H1 (cell line): ENCODE results near the gene AMBP. TPM values are rescaled to one million over a fixed set of nuclear protein-coding genes. Genes with fewer than 3 reads are reported as not detected.

ENCODE experiments used
- CTCF ChIA-PET: fragments of 300-600 bp; sonication (Branson Sonifier 250); formaldehyde crosslinking; loops from one replicate; lab custom pipeline; 2021; ENCODE audit not compliant: partially characterized antibody; lab: Charles Lee
- POLR2A ChIA-PET: fragments of 300-600 bp; sonication (Branson Sonifier 250); formaldehyde crosslinking; loops from one replicate; lab custom pipeline; 2021; ENCODE audit warnings: inconsistent platforms; ENCODE audit not compliant: partially characterized antibody; lab: Charles Lee
- DNase-seq, 2 experiments: peaks; one replicate each; pipeline versions ENCODE4 v3.0.0 to v3.0.0-alpha.2; 2010 to 2022; ENCODE audit warnings: low spot score in 2 of 2, low read depth in 1 of 2, mixed read lengths in 1 of 2
- FAIRE-seq: peaks from 2 replicates; lab custom pipeline; 2011; peaks lifted over from hg19 to GRCh38; lab: Jason Lieb, UNC
- H2AFZ ChIP-seq: 2 replicates; pipeline ENCODE4 v1.8.1; 2012; ENCODE audit warnings: low read length, inconsistent platforms
- H2AK5ac ChIP-seq: 2 replicates; pipeline ENCODE4 v1.6.1; 2013; ENCODE audit warnings: low read depth, low read length
- H2BK120ac ChIP-seq: replicated peaks from 2 replicates; pipeline ENCODE3; 2013; ENCODE audit warnings: low read depth, low read length, inconsistent platforms
- H2BK12ac ChIP-seq: 2 replicates; pipeline ENCODE4 v1.6.1; 2013; ENCODE audit warnings: low read depth, low read length
- H2BK15ac ChIP-seq: 2 replicates; pipeline ENCODE4 v1.6.1; 2013; ENCODE audit warnings: low read length
- H2BK20ac ChIP-seq: 2 replicates; pipeline ENCODE4 v1.6.1; 2013; ENCODE audit warnings: low read length
- H2BK5ac ChIP-seq: 2 replicates; pipeline ENCODE4 v1.6.1; 2013; ENCODE audit warnings: low read depth, low read length
- H3K14ac ChIP-seq: 2 replicates; pipeline ENCODE4 v1.6.1; 2013; ENCODE audit warnings: inconsistent platforms; ENCODE audit not compliant: insufficient read length
- H3K18ac ChIP-seq: 2 replicates; pipeline ENCODE4 v1.6.1; 2013; ENCODE audit warnings: low read length; ENCODE audit errors: extremely low read depth
- H3K23ac ChIP-seq: 2 replicates; pipeline ENCODE4 v1.6.1; 2013; ENCODE audit warnings: inconsistent platforms; ENCODE audit not compliant: insufficient read length
- H3K23me2 ChIP-seq: 2 replicates; pipeline ENCODE4 v1.6.1; 2013; ENCODE audit warnings: low read depth, low read length
- H3K27ac ChIP-seq: 2 replicates; pipeline ENCODE4 v1.6.1; 2011; ENCODE audit warnings: low read depth, low read length, inconsistent platforms
- H3K27me3 ChIP-seq, 4 experiments: replicated peaks in 1 of 4; 1 replicate in 1 of 4; 2 replicates in 3 of 4; pipeline versions ENCODE4 v1.6.1 to v1.8.1; 2011 to 2013; ENCODE audit warnings: low read length in 3 of 4, mild to moderate bottlenecking in 3 of 4, inconsistent platforms in 2 of 4, mixed read lengths in 2 of 4, moderate library complexity in 1 of 4; ENCODE audit not compliant: control insufficient read depth in 3 of 4, insufficient read depth in 3 of 4; ENCODE audit errors: extremely low read depth in 1 of 4
- H3K36me3 ChIP-seq, 4 experiments: 2 replicates each; pipeline versions ENCODE4 v1.6.1 to v1.8.1; 2011 to 2013; ENCODE audit warnings: mild to moderate bottlenecking in 4 of 4, low read length in 3 of 4, moderate library complexity in 2 of 4, control low read depth in 1 of 4, inconsistent platforms in 1 of 4; ENCODE audit not compliant: insufficient read depth in 4 of 4, control insufficient read depth in 2 of 4
- H3K4ac ChIP-seq: replicated peaks from 2 replicates; pipeline ENCODE3; 2013; ENCODE audit warnings: low read length, low read depth, mixed read lengths, inconsistent platforms; ENCODE audit not compliant: insufficient read length
- H3K4me1 ChIP-seq, 4 experiments: replicated peaks in 1 of 4; 1 replicate in 1 of 4; 2 replicates in 3 of 4; pipeline versions ENCODE4 v1.6.1 to v1.8.1; 2011 to 2013; ENCODE audit warnings: low read length in 3 of 4, inconsistent platforms in 2 of 4, mixed read lengths in 1 of 4; ENCODE audit not compliant: insufficient read depth in 4 of 4, control insufficient read depth in 3 of 4
- H3K4me2 ChIP-seq, 2 experiments: 2 replicates each; pipeline versions ENCODE4 v1.6.1 to v1.8.1; 2011 to 2013; ENCODE audit warnings: low read depth in 2 of 2, low read length in 2 of 2, control low read depth in 1 of 2, inconsistent platforms in 1 of 2, mild to moderate bottlenecking in 1 of 2; ENCODE audit not compliant: insufficient read depth in 1 of 2
- H3K4me3 ChIP-seq, 4 experiments: fragments of 200-600, 300-600 bp in 1 of 4; sonication (generic), shearing (Covaris generic), sonication (Bioruptor Twin) in 1 of 4; 2 replicates each; pipeline versions ENCODE4 v1.5.1 to v1.8.1; 2011 to 2016; ENCODE audit warnings: low read length in 4 of 4, low read depth in 3 of 4, control low read depth in 2 of 4, inconsistent platforms in 2 of 4, mild to moderate bottlenecking in 2 of 4, mixed read lengths in 1 of 4, moderate library complexity in 1 of 4; ENCODE audit not compliant: insufficient read depth in 2 of 4; ENCODE audit errors: extremely low read depth in 1 of 4
- H3K56ac ChIP-seq: replicated peaks from 2 replicates; pipeline ENCODE3; 2013; ENCODE audit warnings: low read depth, mild to moderate bottlenecking, mixed read lengths, low read length, inconsistent platforms; ENCODE audit not compliant: insufficient read length
- H3K79me1 ChIP-seq: 2 replicates; pipeline ENCODE4 v1.6.1; 2013; ENCODE audit warnings: low read depth, low read length, control low read depth
- H3K79me2 ChIP-seq, 2 experiments: 2 replicates each; pipeline versions ENCODE4 v1.6.1 to v1.8.1; 2012 to 2013; ENCODE audit warnings: low read length in 2 of 2, mild to moderate bottlenecking in 2 of 2, inconsistent platforms in 1 of 2; ENCODE audit not compliant: insufficient read depth in 2 of 2, control insufficient read depth in 1 of 2
- H3K9ac ChIP-seq, 4 experiments: replicated peaks in 1 of 4; 1 replicate in 1 of 4; 2 replicates in 3 of 4; pipeline versions ENCODE4 v1.6.1 to v1.8.1; 2011 to 2013; ENCODE audit warnings: low read depth in 3 of 4, low read length in 3 of 4, control low read depth in 2 of 4, mild to moderate bottlenecking in 2 of 4, moderate library complexity in 2 of 4, inconsistent platforms in 1 of 4; ENCODE audit errors: extremely low read depth in 1 of 4
- H3K9me3 ChIP-seq, 2 experiments: 2 replicates each; pipeline versions ENCODE4 v1.6.1 to v1.8.1; 2012 to 2013; ENCODE audit warnings: mild to moderate bottlenecking in 2 of 2, moderate library complexity in 2 of 2, control low read depth in 1 of 2, inconsistent platforms in 1 of 2, low read depth in 1 of 2, low read length in 1 of 2, mixed read lengths in 1 of 2; ENCODE audit not compliant: insufficient read depth in 2 of 2
- H4K20me1 ChIP-seq, 2 experiments: replicated peaks in 1 of 2; 2 replicates each; pipeline versions ENCODE3 to v1.8.1; 2011 to 2013; ENCODE audit warnings: inconsistent platforms in 2 of 2, low read length in 2 of 2, mild to moderate bottlenecking in 1 of 2; ENCODE audit not compliant: insufficient read depth in 2 of 2, control insufficient read depth in 1 of 2
- H4K5ac ChIP-seq: 2 replicates; pipeline ENCODE4 v1.6.1; 2013; ENCODE audit warnings: low read length, low read depth, mixed read lengths, inconsistent platforms; ENCODE audit not compliant: insufficient read length
- H4K8ac ChIP-seq: 2 replicates; pipeline ENCODE4 v1.8.0; 2013; ENCODE audit warnings: mild to moderate bottlenecking, moderate library complexity, low read length, inconsistent platforms; ENCODE audit not compliant: insufficient read depth; ENCODE audit errors: extremely low read depth
- H4K91ac ChIP-seq: replicated peaks from 2 replicates; pipeline ENCODE3; 2013; ENCODE audit warnings: low read length, mixed read lengths, inconsistent platforms; ENCODE audit not compliant: insufficient read length
- BACH1 ChIP-seq: IDR thresholded peaks from 2 replicates; pipeline ENCODE4 v1.6.1; 2012; ENCODE audit warnings: low read length, improper control_type of control experiment
- BCL11A ChIP-seq, 2 experiments: IDR thresholded peaks; one replicate each; pipeline ENCODE4 v1.6.1; 2011; ENCODE audit warnings: low read depth in 2 of 2, low read length in 2 of 2, mild to moderate bottlenecking in 2 of 2
- CBX5 ChIP-seq: fragments of 300-800, 300-1000 bp; sonication (generic); IDR thresholded peaks from 2 replicates; pipeline ENCODE4 v1.7.1; 2016; ENCODE audit warnings: antibody characterized with exemption, low read length, low read depth
- CBX8 ChIP-seq: fragments of 300-800, 300-1000 bp; sonication (generic); IDR thresholded peaks from 2 replicates; pipeline ENCODE4 v1.7.1; 2016; ENCODE audit warnings: low read depth, low read length, borderline replicate concordance
- CHD1 ChIP-seq: IDR thresholded peaks from 2 replicates; pipeline ENCODE4 v1.6.1; 2012; ENCODE audit warnings: low read depth, low read length, improper control_type of control experiment
- CREB1 ChIP-seq: IDR thresholded peaks from 2 replicates; pipeline ENCODE4 v1.6.1; 2012; ENCODE audit warnings: inconsistent platforms
- EZH2 ChIP-seq: fragments of 200-600 bp; sonication (generic); IDR thresholded peaks from 2 replicates; pipeline ENCODE4 v1.7.1; 2012; ENCODE audit warnings: low read depth, mild to moderate bottlenecking, moderate library complexity, low read length, inconsistent platforms; ENCODE audit not compliant: severe bottlenecking
- KDM1A ChIP-seq: fragments of 200-600, 300-600 bp; sonication (generic); IDR thresholded peaks from 2 replicates; pipeline ENCODE4 v1.7.1; 2016; ENCODE audit warnings: mild to moderate bottlenecking, low read length, borderline replicate concordance
- KDM5A ChIP-seq: fragments of 200-600 bp; IDR thresholded peaks from 2 replicates; pipeline ENCODE4 v1.7.1; 2012; ENCODE audit warnings: mild to moderate bottlenecking, low read length, inconsistent platforms, mixed read lengths
- POLR2A ChIP-seq, 2 experiments: IDR thresholded peaks; 1 replicate in 1 of 2; 2 replicates in 1 of 2; pipeline ENCODE4 v1.6.1; 2011; ENCODE audit warnings: low read depth in 2 of 2, low read length in 2 of 2, mild to moderate bottlenecking in 2 of 2; ENCODE audit errors: control extremely low read depth in 1 of 2
- RFX5 ChIP-seq: IDR thresholded peaks from 2 replicates; pipeline ENCODE4 v1.6.1; 2011; ENCODE audit warnings: low read depth, low read length, improper control_type of control experiment, borderline replicate concordance
- SAP30 ChIP-seq: fragments of 300-600 bp; sonication (generic); IDR thresholded peaks from 2 replicates; pipeline ENCODE4 v1.7.1; 2012; ENCODE audit warnings: low read length, moderate library complexity, mild to moderate bottlenecking, inconsistent platforms; ENCODE audit not compliant: insufficient read depth, insufficient replicate concordance
- SIRT6 ChIP-seq: IDR thresholded peaks from one replicate; pipeline ENCODE4 v1.7.1; 2012; ENCODE audit warnings: low read length, inconsistent platforms
- SIX5 ChIP-seq: IDR thresholded peaks from 2 replicates; pipeline ENCODE4 v1.6.1; 2011; ENCODE audit warnings: mild to moderate bottlenecking, low read depth, low read length
- SP1 ChIP-seq: IDR thresholded peaks from 2 replicates; pipeline ENCODE4 v1.6.1; 2011; ENCODE audit warnings: low read depth, low read length
- TCF12 ChIP-seq: IDR thresholded peaks from 2 replicates; pipeline ENCODE4 v1.6.1; 2011; ENCODE audit warnings: low read depth, mild to moderate bottlenecking, low read length
- WGBS, 2 experiments: shearing (Covaris generic) in 1 of 2; methylation state at CpG; one replicate each; pipeline versions ENCODE4 v1.1.6 to v1.1.7; 2013 to 2015; ENCODE audit warnings: low lambda C conversion rate in 2 of 2, mixed read lengths in 2 of 2, inconsistent platforms in 1 of 2, low coverage in 1 of 2, missing lambda C conversion rate in 1 of 2; ENCODE audit not compliant: insufficient replicate concordance in 2 of 2, insufficient coverage in 1 of 2, insufficient read length in 1 of 2; ENCODE audit errors: extremely low coverage in 1 of 2, missing lambda C conversion rate in 1 of 2; 5-methylcytosine and 5-hydroxymethylcytosine counted together
- polyA plus RNA-seq, 7 experiments: library from polyadenylated mRNA; depleted of rRNA in 3 of 7; stranded (reverse) in 5 of 7; unstranded in 2 of 7; fragments of >200 nt in 5 of 7; fragments of 200-250 nt in 2 of 7; gene quantifications; 1 replicate in 5 of 7; 2 replicates in 1 of 7; 4 replicates in 1 of 7; pipeline versions ENCODE4 v1.2.1 to v1.2.3, GENCODE V29; 2011 to 2013; ENCODE audit warnings: missing spikeins in 2 of 7, mixed read lengths in 2 of 7
- total RNA-seq: library from RNA; stranded (reverse); fragmentation: NEBNext Ultra II Directional; extraction: Animal tissue kit (Norgen Biotek cat#: 25700); gene quantifications from 2 replicates; pipeline ENCODE4 v1.2.1, GENCODE V29; 2021

The AMBP gene
- total and polyA plus RNA-seq, 2 of the 8 experiments (the other 6 are each of a cell fraction or from before 2014, with no cell fraction given): 3.0 to 4.0 TPM

GRCh38 chr9:114055061-114055460, 23.0 kb downstream of the AMBP start:
- no peak overlapping the region for H3K4ac ChIP-seq
- H3K14ac ChIP-seq: no peak overlapping the region
- no peak overlapping the region for H2BK15ac ChIP-seq
- H3K4me2 ChIP-seq: no peak overlapping the region
- 97% methylated on average over 15 of the region's 18 CpGs; no CpG with 5 or more reads in 1 of the 2 experiments for WGBS, 2 experiments
- no peak overlapping the region for H3K4me3 ChIP-seq
- H4K8ac ChIP-seq: no peak overlapping the region
- FAIRE-seq (no peak), DNase-seq (peak in 1 of 2 experiments; percentile 41)
- H4K20me1 ChIP-seq: peaks cover 0 to 3% of the 10 kb centered on the region in 2 experiments
- no peak overlapping the region for H2AFZ ChIP-seq
- no peak overlapping the region for H3K9ac ChIP-seq
- no peak overlapping the region for H2BK5ac ChIP-seq
- H3K4me1 ChIP-seq: no peaks in the 10 kb centered on the region
- no peaks in the 10 kb centered on the region for H3K27me3 ChIP-seq
- H2BK12ac ChIP-seq: no peak overlapping the region
- no peak overlapping the region for H2BK20ac ChIP-seq
- ChIA-PET POLR2A (no interaction called here), CTCF (interaction anchor here (0.5 kb wide), 1 partner anchor 22 kb away, joined by 3 read pairs; no protein-coding TSS in a partner anchor)
- H3K79me2 ChIP-seq: no peaks in the 10 kb centered on the region
- no peak overlapping the region for H3K27ac ChIP-seq
- H2AK5ac ChIP-seq: no peak overlapping the region
- H3K18ac ChIP-seq: no peak overlapping the region
- no peaks in the 10 kb centered on the region for H3K9me3 ChIP-seq
- no peak overlapping the region for H3K56ac ChIP-seq
- H3K23me2 ChIP-seq: no peaks in the 10 kb centered on the region
- H2BK120ac ChIP-seq: no peak overlapping the region
- H3K23ac ChIP-seq: no peak overlapping the region
- H3K36me3 ChIP-seq: peaks cover 0 to 12% (median 2%) of the 10 kb centered on the region in 4 experiments; a peak in 4 of 8 replicates
- no peaks in the 10 kb centered on the region for H3K79me1 ChIP-seq
- H4K91ac ChIP-seq: no peak overlapping the region
- no peak overlapping the region for H4K5ac ChIP-seq
- TF ChIP-seq CHD1: no peak
- TF ChIP-seq TCF12: no peak
- no peak for TF ChIP-seq SP1
- TF ChIP-seq SIRT6: no peak
- no peak for TF ChIP-seq RFX5
- no peak for TF ChIP-seq EZH2
- no peak for TF ChIP-seq BCL11A (IDR thresholded peaks at IDR 0.05; ENCODE audit: low read depth in 2 of 2, low read length in 2 of 2)
- TF ChIP-seq CBX8: no peak
- TF ChIP-seq CREB1: no peak
- no peak for TF ChIP-seq KDM5A
- TF ChIP-seq SAP30: no peak
- no peak for TF ChIP-seq POLR2A (IDR thresholded peaks at IDR 0.05; ENCODE audit: control extremely low read depth in 1 of 2, low read depth in 2 of 2, low read length in 2 of 2)
- TF ChIP-seq CBX5: no peak
- TF ChIP-seq KDM1A: no peak
- no peak for TF ChIP-seq SIX5
- TF ChIP-seq BACH1: no peak
